ENCODE measurements around the gene ZNF548.
"Not testable (repeated sequence)": the region's sequence is repeated elsewhere in the genome, so short reads cannot be mapped to it uniquely, and the experiment has no call there.

The ZNF548 gene

DNA sequence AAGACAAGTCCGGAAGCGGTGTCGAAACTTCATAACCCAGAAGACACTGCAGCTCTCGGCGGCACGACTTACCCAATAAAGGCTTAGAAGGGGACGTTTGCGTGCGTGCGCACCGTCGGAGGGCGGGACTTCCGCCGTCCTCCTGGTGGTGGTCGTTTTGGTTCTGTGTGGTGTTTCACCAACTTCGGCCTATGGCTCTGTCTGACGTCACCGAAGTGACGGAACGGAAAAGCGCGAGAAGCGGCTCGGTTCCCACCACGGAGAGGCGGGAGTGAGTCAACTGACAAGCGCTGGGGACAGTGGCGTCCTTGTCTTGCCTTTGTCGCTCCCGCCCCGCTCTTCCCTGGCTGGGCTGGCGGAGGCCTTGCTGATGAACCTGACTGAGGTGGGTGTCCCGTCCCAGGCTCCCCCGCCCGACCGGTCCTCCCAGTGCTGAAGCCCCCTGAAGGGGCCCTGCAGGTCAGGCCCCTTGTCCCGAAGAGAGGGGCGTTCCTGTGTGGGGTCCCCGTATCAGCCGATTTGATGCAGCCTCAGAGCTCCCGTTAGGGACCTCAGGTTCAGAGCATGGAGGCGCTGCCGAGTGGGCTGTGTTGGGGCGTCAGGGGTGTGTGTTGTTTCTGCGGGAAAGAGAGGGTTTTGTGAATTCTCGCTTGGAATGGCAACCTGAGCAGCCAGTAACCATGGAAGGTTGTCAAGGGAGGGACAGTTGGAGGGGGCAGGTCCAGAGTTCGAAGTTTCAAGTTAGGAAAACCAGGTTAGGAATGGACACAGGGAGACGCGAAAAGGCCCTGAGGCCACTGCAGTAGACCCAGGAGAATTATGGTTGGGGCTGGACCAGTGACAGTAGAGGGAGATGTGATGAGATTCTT is at the start of gene ZNF548:
Gene ZNF548, plus strand, starts transcription at position 125 of the 869 bp plus-strand sequence. Its CDS starts 246 bp downstream, at position 371.
- FAIRE-seq = peak; percentile 99

DNA sequence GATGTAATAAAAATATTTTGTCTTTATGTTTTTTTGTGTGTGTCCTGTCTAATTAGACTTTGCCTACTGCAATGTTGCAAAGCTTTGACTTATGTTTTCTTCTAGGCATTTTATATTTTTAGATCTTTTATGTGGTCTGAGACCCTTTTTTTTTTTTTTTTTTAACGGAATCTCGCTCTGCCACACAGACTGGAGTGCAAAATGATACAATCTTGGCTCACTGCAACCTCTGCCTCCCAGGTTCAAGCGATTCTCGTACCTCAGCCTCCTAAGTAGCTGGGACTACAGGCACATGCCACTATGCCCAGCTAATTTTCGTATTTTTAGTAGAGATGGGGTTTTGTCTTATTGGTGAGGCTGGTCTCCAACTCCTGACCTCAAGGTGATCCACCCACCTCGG is 47.1 kb upstream of the ZNF548 start:
- FAIRE-seq = no peak

GRCh38 chr19:57348136-57348535 is 41.5 kb upstream of the ZNF548 start:
- no peak for FAIRE-seq

DNA sequence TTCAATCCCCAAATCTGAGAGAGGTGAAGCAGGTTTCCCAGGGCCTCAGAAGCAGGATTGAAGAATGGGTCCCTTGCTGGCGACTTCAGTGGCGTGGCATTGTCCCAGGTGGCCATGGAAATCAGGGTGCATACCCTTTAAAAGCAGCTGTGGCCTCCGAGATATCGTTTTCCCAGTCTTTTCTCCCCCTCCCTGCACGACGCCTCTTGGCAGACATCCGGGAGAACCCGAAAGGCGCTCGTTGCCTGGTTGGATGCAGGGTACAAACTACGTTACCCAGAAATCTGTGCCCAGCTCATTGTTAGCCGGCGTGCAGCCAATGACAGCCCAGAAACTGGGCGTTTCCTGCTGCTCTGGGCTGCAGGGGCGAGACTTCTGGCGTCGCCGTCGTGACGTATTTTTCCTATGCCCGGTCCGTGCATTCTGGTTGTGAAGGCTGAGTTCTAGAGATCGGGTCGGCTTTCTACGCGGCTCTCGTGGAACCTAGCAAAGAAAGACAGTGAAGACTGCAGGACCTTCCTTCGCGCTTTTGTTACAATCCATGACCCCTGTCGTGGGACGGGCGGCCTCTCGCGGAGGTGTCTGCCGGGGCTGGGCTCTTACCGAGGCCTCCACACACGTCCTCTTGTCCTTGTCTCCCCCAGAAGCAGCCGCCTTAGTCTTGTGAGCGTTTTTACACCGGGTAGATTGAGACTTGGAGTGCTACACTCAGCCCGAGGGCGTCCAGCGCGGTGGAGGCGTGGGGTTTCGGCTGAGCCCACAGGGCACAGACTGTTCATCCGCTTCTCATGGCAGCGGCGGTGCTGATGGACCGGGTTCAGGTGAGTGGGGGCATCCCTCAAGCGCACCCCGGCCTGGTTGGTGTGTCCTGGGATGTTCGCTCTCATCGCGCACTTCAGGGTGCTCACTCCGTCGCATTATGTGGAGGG is 38.5 kb upstream of the ZNF548 start, which contains the start of gene ZNF304:
Gene ZNF304, plus strand, starts transcription at position 395 of the 929 bp plus-strand sequence. Its CDS starts 394 bp downstream, at position 789.
- FAIRE-seq = peak; percentile 98

- FAIRE-seq = no peak
Measured at GRCh38 chr19:57351867-57352266, 37.8 kb upstream of the ZNF548 start.

DNA sequence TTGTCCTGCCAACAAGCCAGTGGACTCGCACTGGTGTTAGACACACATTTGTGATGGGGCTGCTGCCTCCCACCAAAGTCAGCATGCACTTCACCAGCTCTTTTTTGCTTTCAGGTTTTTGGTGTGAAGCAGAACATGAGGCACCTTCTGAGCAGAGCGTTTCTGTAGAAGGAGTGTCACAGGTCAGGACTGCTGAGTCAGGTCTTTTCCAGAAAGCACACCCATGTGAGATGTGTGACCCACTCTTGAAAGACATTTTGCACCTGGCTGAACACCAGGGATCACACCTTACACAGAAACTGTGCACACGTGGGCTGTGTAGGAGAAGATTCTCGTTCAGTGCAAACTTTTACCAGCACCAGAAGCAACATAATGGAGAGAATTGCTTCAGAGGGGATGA is 33.7 kb upstream of the ZNF548 start:
- no peak for FAIRE-seq

DNA sequence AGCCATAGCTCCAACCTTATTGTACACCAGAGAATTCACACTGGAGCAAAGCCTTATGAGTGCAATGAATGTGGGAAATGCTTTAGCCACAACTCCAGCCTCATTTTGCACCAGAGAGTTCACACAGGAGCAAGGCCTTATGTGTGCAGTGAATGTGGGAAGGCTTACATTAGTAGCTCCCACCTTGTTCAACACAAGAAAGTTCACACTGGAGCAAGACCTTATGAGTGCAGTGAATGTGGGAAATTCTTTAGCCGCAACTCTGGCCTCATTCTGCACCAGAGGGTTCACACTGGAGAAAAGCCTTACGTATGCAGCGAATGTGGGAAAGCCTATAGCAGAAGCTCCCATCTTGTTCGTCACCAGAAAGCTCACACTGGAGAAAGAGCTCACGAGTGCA is 32.2 kb upstream of the ZNF548 start:
- no peak for FAIRE-seq

GRCh38 chr19:57359300-57359699 is 30.4 kb upstream of the ZNF548 start:
- no peak for FAIRE-seq

DNA sequence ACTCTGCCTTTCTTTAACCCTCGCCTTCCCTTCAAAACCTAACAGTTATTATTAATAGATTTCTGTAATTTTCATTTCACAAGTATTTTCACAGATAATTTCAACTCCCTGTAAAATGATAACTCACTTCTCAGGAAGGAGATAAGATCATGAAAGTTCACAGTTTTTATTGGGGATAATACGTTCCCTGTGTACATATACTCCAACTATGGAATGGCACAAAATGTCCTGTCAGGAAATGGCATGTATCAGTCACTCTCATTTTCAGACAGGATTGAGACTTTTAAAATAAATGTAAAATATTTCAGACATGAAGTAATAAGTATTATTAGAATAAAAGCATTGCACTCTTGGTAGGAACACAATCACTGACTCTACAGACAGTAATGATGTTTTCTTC is 27.2 kb upstream of the ZNF548 start:
- FAIRE-seq = no peak

GRCh38 chr19:57362997-57363687 is 26.5 kb upstream of the ZNF548 start, which contains the start of the genes TRAPPC2B and ZNF547:
Gene TRAPPC2B (plus strand): TSS chr19:57363551. CDS start chr19:57364834, 1,283 bp downstream.
Gene ZNF547 (plus strand): TSS chr19:57363551. CDS start chr19:57368556, 5,005 bp downstream.
- FAIRE-seq = peak; percentile 99

GRCh38 chr19:57363688-57364181 is 25.9 kb upstream of the ZNF548 start:
- FAIRE-seq = no peak

GRCh38 chr19:57366776-57367175 is 22.9 kb upstream of the ZNF548 start:
- FAIRE-seq = no peak

DNA sequence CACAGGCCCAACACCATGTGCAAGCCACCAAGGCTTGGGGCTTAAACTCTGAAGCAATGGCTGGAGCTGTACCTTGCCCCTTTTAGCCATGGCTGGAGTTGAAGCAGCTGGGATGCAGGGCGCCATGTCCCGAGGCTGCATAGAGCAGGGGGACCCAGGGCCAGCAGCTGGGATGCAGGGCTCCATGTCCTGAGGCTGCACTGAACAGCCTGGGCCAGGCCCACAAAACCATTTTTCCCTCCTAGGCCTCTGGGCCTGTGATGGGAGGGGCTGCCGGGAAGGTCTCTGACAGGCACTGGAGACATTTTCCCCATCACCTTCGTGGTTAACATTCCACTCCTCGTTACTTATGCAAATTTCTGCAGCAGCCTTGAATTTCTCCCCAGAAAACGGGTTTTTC is 15.5 kb upstream of the ZNF548 start:
- FAIRE-seq = no peak

DNA sequence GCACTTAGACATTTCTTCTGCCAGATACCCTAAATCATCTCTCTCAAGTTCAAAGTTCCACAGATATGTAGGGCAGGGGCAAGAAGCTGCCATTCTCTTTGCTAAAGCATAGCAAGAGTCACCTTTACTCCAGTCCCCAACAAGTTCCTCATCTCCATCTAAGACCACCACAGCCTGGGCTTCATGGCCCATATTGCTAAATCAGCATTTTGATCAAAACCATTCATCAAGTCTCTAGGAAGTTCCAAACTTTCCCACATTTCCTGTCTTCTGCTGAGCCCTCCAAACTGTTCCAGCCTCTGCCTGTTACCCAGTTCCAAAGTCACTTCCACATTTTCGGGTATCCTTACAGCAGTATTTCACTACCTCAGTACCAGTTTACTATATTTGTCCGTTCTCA is 15.0 kb upstream of the ZNF548 start:
- FAIRE-seq = not testable (repeated sequence)

DNA sequence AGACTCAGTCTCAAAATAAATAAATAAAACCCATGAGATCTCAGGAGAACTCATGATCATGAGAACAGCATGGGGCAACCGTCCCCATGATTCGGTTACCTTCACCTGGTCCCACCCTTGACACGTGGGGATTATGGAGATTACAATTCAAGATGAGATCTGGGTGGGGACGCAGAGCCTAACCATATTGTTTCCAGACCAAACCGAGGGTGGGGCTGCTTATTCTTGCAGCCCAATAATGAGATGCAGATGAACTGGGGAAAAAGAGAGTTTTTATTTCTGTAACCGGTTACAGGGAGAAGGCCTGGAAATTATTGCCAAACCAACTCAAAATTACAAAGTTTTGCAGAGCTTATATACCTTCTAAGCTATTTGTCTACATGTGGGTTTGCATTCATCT is 13.5 kb upstream of the ZNF548 start:
- no peak for FAIRE-seq

DNA sequence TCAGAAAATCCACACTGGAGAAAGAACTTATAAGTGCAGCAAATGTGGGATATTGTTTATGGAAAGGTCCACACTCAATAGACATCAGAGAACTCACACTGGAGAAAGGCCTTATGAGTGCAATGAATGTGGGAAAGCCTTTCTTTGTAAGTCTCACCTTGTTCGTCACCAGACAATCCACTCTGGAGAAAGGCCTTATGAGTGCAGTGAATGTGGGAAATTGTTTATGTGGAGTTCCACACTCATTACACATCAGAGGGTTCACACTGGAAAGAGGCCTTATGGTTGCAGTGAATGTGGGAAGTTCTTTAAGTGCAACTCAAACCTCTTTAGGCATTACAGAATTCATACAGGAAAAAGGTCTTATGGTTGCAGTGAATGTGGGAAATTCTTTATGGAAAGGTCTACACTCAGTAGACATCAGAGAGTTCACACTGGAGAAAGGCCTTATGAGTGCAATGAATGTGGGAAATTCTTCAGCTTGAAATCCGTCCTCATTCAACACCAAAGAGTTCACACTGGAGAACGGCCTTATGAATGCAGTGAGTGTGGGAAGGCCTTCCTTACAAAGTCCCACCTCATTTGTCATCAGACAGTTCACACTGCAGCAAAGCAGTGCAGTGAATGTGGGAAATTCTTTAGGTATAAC is 12.0 kb upstream of the ZNF548 start:
- no peak for FAIRE-seq

DNA sequence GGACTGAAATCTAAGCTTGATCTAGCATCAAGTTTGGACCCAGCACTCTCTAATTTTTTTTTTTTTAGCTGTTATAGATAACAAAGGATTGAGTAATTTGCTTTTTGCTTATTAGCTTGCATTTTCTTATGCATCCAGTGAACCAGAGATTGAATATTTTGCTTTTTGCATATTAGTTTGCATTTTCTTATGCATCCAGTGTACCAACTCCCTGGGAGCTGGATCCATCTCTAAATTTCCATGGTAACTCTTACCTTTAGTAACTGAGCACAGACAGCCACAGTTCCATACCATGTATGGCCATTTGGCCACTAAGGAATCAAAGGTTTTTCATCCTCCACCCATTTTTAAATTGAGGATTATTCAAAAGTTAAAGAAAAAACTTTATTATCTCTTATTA is 8.7 kb upstream of the ZNF548 start:
- FAIRE-seq = no peak

DNA sequence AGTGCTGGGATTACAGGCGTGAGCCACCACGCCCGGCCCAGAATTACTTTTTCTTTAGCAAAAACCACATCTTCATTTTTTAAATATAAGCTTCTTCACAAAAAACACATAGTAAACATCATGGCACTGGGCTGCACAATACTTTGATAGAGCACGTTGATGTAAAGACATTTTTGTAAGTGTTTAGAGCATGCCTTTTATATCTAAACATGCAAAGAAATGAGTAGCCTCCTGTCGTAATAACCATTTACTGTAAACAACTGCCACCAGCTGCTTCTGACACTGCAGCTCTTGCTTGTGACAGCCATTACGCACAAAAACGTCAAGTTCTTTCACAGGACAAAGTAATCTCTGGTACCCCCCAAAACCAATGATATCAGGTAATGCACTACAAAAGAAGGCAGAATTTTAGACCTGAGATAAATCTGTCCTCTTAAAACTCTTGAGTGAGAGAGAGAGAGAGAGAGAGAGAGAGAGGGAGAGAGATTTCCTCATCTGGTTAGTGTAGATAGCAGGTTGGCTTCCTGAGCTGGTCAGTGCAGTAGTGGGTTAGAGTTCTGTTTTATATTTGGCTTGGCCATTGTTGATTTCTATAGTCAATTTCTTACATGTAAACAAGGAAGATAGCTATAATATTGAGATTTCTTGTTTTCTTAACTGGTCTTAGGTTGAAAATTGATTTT is 6.7 kb upstream of the ZNF548 start:
- no peak for FAIRE-seq

- FAIRE-seq = no peak
Measured at GRCh38 chr19:57389194-57389729, 392 bp upstream of the ZNF548 start.

DNA sequence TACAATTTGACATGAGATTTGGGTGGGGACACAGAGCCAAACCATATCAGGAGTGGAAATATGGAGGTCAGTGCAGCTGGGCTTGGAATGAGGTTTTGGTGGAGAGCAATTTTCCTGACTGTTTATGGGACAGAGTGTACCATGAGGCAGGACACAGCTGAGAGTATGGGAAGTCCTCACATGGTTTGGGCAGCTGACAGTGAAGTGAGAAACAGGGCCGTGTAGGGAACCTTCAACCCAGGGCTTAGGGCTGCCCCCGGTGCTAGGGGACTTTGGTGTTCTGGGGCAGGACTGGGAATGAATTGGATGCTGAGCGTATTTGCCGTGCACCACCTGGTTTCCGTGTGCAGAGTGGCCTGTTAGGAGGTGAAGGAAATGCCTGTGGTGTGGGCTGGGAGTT is 6.1 kb downstream of the ZNF548 start:
- no peak for FAIRE-seq

DNA sequence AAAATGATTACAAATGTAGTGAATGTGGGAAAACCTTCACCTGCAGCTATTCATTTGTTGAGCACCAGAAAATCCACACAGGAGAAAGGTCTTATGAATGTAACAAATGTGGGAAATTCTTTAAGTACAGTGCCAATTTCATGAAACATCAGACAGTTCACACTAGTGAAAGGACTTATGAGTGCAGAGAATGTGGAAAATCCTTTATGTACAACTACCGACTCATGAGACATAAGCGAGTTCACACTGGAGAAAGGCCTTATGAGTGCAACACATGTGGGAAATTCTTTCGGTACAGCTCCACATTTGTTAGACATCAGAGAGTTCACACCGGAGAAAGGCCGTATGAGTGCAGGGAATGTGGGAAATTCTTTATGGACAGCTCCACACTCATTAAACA is 9.2 kb downstream of the ZNF548 start:
- FAIRE-seq = no peak
